Ovary (tissue), 9 donors: ENCODE data around the gene TRIO. TPM values are rescaled to one million over a fixed set of nuclear protein-coding genes. Genes with fewer than 3 reads are reported as not detected.

Source experiments
- DNase-seq, 5 donors: peaks; one replicate each; pipeline ENCODE4 v3.0.0-alpha.2; 2019 to 2020
- H3K27ac ChIP-seq, 2 donors: fragments of 200-600 bp; one replicate each; pipeline versions ENCODE4 v1.5.1 to v1.8.0; 2019 to 2022
- H3K27me3 ChIP-seq: fragments of 200-600 bp; one replicate; pipeline ENCODE4 v1.8.0; 2022
- H3K36me3 ChIP-seq: fragments of 200-600 bp; sonication (generic); one replicate; pipeline ENCODE4 v1.5.1; 2019
- H3K4me1 ChIP-seq: one replicate; pipeline ENCODE4 v1.8.1; 2013; ENCODE audit warnings: mild to moderate bottlenecking, moderate library complexity; ENCODE audit not compliant: insufficient read depth
- H3K4me3 ChIP-seq: fragments of 200-600 bp; sonication (generic); one replicate; pipeline ENCODE4 v1.5.1; 2017
- H3K9me3 ChIP-seq, 2 donors: fragments of 200-600 bp in 1 of 2; sonication (generic) in 1 of 2; one replicate each; pipeline versions ENCODE4 v1.5.1 to v1.8.1; 2013 to 2019; ENCODE audit warnings: mild to moderate bottlenecking in 1 of 2, moderate library complexity in 1 of 2
- EP300 ChIP-seq: sonication (generic); formaldehyde crosslinking; IDR thresholded peaks from one replicate; pipeline ENCODE4 v1.6.1; 2017; ENCODE audit warnings: antibody characterized with exemption
- POLR2A ChIP-seq: fragments of 450-650 bp; IDR thresholded peaks from one replicate; pipeline ENCODE4 v1.6.1; 2017; ENCODE audit warnings: antibody characterized with exemption, mild to moderate bottlenecking, moderate library complexity
- WGBS, 3 donors: extraction: QIAGEN DNeasy Blood & Tissue Kit in 1 of 3; methylation state at CpG; one replicate each; pipeline versions ENCODE4 v1.1.5 to v1.1.7; 2013 to 2017; 5-methylcytosine and 5-hydroxymethylcytosine counted together
- intact Hi-C, 4 donors: fragments of 100-400 bp; cut with DNase I; formaldehyde crosslinking; loops; one replicate each; pipeline versions ENCODE4 v1.11.0 to v1.15.1; 2022 to 2023
- polyA plus RNA-seq, 2 donors: library from polyadenylated mRNA; stranded (reverse); fragments of 200-250 nt in 1 of 2; fragments of 350-450 nt in 1 of 2; fragmentation: Illumina TruSeq in 1 of 2; extraction: RNeasy Lipid Tissue Mini Kit (QIAGEN cat#74804) in 1 of 2; gene quantifications; one replicate each; pipeline ENCODE4 v1.2.3, GENCODE V29; 2013 to 2014
- total RNA-seq, 7 donors: library from RNA; depleted of rRNA in 2 of 7; stranded (reverse); fragments of >200 nt in 2 of 7; fragmentation: NEBNext Ultra II Directional in 3 of 7; extraction: Animal tissue kit (Norgen Biotek cat#: 25700) in 3 of 7; gene quantifications; one replicate each; pipeline versions ENCODE4 v1.1.0 to v1.2.4, GENCODE V29; 2016 to 2023
- TF ChIP-seq, protein P1 (sequence below), 3 donors: fragments of 450-650 bp in 2 of 3; fragments of 200-600 bp in 1 of 3; IDR thresholded peaks; one replicate each; pipeline versions ENCODE4 v1.5.1 to v1.8.0; 2016 to 2022; ENCODE audit warnings: antibody characterized with exemption in 3 of 3, mild to moderate bottlenecking in 1 of 3
- donor health status: DM: no; HTN: no; CAD: no; lungs with moderate emphysema.
- donor health status: DM: no; HTN: no; CAD: no.
- donor health status: Bipolar disorder and iron deficiency.
- donor health status: DM: yes; HTN: yes; CAD: no.
- donor health status: DM: no; HTN: no; CAD: no.
- donor health status: DM: yes; HTN: yes; CAD: no.

The TRIO gene
- total and polyA plus RNA-seq, 9 donors = 58.4 to 268 (median 125) TPM

DNA sequence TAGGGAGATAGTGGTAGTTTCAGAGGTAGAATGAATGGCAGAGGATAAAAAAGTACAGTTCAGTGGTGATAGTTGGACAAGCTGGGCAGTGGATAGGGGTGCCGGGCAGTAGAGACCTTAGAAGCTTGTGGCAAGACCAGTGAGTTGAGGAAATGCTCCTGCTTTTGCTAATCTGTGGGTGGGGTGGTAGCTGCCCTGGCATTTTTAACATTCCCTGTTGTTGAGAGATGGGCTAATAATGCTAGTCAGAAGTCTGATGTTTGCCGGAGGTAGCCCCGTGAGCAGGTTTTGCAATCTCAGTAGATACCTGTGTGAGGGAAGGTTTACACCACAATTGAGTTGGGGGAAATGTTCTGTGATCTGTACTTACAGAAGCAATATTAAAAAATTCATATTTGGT is 91.1 kb downstream of the TRIO start:
- Histone ChIP-seq H3K27ac (no peak overlapping the region), H3K27me3 (no peaks in the 10 kb centered on the region), H3K36me3 (no peaks in the 10 kb centered on the region), H3K4me3 (no peak overlapping the region), H3K4me1 (peaks cover 8% of the 10 kb centered on the region), H3K9me3 (no peaks in the 10 kb centered on the region)
- TF ChIP-seq POLR2A = no peak
- TF ChIP-seq, protein P1, sequence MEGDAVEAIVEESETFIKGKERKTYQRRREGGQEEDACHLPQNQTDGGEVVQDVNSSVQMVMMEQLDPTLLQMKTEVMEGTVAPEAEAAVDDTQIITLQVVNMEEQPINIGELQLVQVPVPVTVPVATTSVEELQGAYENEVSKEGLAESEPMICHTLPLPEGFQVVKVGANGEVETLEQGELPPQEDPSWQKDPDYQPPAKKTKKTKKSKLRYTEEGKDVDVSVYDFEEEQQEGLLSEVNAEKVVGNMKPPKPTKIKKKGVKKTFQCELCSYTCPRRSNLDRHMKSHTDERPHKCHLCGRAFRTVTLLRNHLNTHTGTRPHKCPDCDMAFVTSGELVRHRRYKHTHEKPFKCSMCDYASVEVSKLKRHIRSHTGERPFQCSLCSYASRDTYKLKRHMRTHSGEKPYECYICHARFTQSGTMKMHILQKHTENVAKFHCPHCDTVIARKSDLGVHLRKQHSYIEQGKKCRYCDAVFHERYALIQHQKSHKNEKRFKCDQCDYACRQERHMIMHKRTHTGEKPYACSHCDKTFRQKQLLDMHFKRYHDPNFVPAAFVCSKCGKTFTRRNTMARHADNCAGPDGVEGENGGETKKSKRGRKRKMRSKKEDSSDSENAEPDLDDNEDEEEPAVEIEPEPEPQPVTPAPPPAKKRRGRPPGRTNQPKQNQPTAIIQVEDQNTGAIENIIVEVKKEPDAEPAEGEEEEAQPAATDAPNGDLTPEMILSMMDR (IDR thresholded peaks at IDR 0.05) = no peak
- TF ChIP-seq EP300 = no peak
- DNase-seq = no peak
- 89 to 93% (median 90%) methylated on average over 3 of the region's 3 CpGs for WGBS, 3 donors
- intact Hi-C loops = no loop called here

DNA sequence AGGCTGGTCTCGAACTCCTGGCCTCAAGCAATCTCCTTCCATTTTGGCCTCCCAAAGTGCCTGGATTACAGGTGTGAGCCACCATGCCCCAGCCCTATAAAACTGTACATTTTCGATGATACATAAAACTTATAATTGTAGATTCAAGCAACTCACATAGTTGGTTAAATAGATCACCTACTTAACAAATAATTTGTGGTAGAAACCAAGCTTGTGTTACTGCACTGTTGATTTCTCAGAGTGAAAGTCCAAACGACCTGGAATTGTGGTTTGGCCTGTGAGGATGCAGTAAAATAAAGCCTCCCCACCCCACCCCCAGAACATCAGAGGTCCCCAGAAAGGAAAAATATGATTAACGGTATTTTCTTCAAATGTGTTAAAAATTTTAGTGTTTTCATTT is 92.7 kb downstream of the TRIO start:
- Histone ChIP-seq H3K9me3 (no peaks in the 10 kb centered on the region), H3K4me1 (peaks cover 9% of the 10 kb centered on the region), H3K36me3 (no peaks in the 10 kb centered on the region), H3K4me3 (no peak overlapping the region), H3K27ac (no peak overlapping the region), H3K27me3 (no peaks in the 10 kb centered on the region)
- no peak for DNase-seq
- intact Hi-C loops = no loop called here
- 68 to 76% (median 72%) methylated on average over 4 of the region's 4 CpGs for WGBS, 3 donors
- TF ChIP-seq, protein P1 (IDR thresholded peaks at IDR 0.05) = no peak
- TF ChIP-seq EP300 = no peak
- TF ChIP-seq POLR2A = no peak

- no peaks in the 10 kb centered on the region for H3K36me3 ChIP-seq
- DNase-seq = no peak
- peaks cover 9% of the 10 kb centered on the region for H3K4me1 ChIP-seq
- intact Hi-C loops = no loop called here
- H3K9me3 ChIP-seq = no peaks in the 10 kb centered on the region
- no peaks in the 10 kb centered on the region for H3K27me3 ChIP-seq
- no peak overlapping the region for H3K27ac ChIP-seq
- WGBS, 3 donors = 88 to 98% (median 95%) methylated on average over 3 of the region's 3 CpGs
- no peak for TF ChIP-seq POLR2A
- TF ChIP-seq EP300 = no peak
- TF ChIP-seq, protein P1 (IDR thresholded peaks at IDR 0.05) = no peak
- no peak overlapping the region for H3K4me3 ChIP-seq
These were observed 93.6 kb downstream of the TRIO start for GRCh38 chr5:14236757-14237156.

- DNase-seq = no peak
- intact Hi-C loops = no loop called here
- no peak overlapping the region for H3K4me3 ChIP-seq
- H3K27ac ChIP-seq = no peak overlapping the region
- TF ChIP-seq POLR2A (no peak), EP300 (no peak)
- TF ChIP-seq, protein P1 (IDR thresholded peaks at IDR 0.05) = no peak
- peaks cover 8% of the 10 kb centered on the region for H3K4me1 ChIP-seq
- WGBS, 3 donors = 90 to 94% (median 91%) methylated on average over 12 of the region's 12 CpGs
- H3K27me3 ChIP-seq = no peaks in the 10 kb centered on the region
- H3K36me3 ChIP-seq = no peaks in the 10 kb centered on the region
- no peaks in the 10 kb centered on the region for H3K9me3 ChIP-seq
These were observed 94.4 kb downstream of the TRIO start for GRCh38 chr5:14237317-14238086.
